OCI-LY3 (cell line): ENCODE results near the gene NDUFA7.

ENCODE experiments used
- CTCF ChIP-seq: fragments of 200-600, 300-600 bp; sonication (generic); IDR thresholded peaks from 2 replicates; pipeline ENCODE4 v1.5.1; 2014; ENCODE audit warnings: antibody characterized with exemption, low read length, low read depth
- EZH2phosphoT487 ChIP-seq: fragments of 200-600 bp; shearing (Covaris generic); IDR thresholded peaks from 2 replicates; pipeline ENCODE4 v1.6.1; 2018; ENCODE audit warnings: antibody characterized with exemption, mixed run types, low read depth

- TF ChIP-seq CTCF = no peak
- no peak for TF ChIP-seq EZH2phosphoT487
These were observed 18.9 kb downstream of the NDUFA7 start for GRCh38 chr19:8302357-8302691.
